Measurements from ENCODE around the gene ZNF335.
"Not testable (repeated sequence)": the region's sequence is repeated elsewhere in the genome, so short reads cannot be mapped to it uniquely, and the experiment has no call there.

Gene ZNF335

GRCh38 chr20:45999557-46000261, 27.7 kb upstream of the ZNF335 start:
- no peak for FAIRE-seq
- no peak for TF ChIP-seq POLR2AphosphoS5 (IDR thresholded peaks at IDR 0.05; ENCODE audit: low read depth, low read length)
- no peak for TF ChIP-seq TAF1 (IDR thresholded peaks at IDR 0.05; ENCODE audit: borderline replicate concordance, low read depth, low read length)
- no peak for TF ChIP-seq POLR2A (IDR thresholded peaks at IDR 0.05; ENCODE audit: low read depth, low read length)

GRCh38 chr20:45998761-45999160, 26.8 kb upstream of the ZNF335 start:
- FAIRE-seq (peak; percentile 65), DNase-seq (ENCODE audit: insufficient read length) (no peak)
- no peak for TF ChIP-seq POLR2A (IDR thresholded peaks at IDR 0.05; ENCODE audit: low read depth, low read length)
- no peak for TF ChIP-seq TAF1 (IDR thresholded peaks at IDR 0.05; ENCODE audit: borderline replicate concordance, low read depth, low read length)
- TF ChIP-seq POLR2AphosphoS5 (IDR thresholded peaks at IDR 0.05; ENCODE audit: low read depth, low read length): no peak

More at GRCh38 chr20:45999557-46000261, 27.7 kb upstream of the ZNF335 start:
- no peak for DNase-seq (ENCODE audit: insufficient read length)

- TF ChIP-seq POLR2A (IDR thresholded peaks at IDR 0.05; ENCODE audit: low read depth, low read length) (no peak), TAF1 (IDR thresholded peaks at IDR 0.05; ENCODE audit: borderline replicate concordance, low read depth, low read length) (no peak), POLR2AphosphoS5 (IDR thresholded peaks at IDR 0.05; ENCODE audit: low read depth, low read length) (no peak)
- FAIRE-seq (no peak), DNase-seq (ENCODE audit: insufficient read length) (no peak)
Measured at GRCh38 chr20:45998337-45998736, 26.3 kb upstream of the ZNF335 start.

- TF ChIP-seq POLR2AphosphoS5 (IDR thresholded peaks at IDR 0.05; ENCODE audit: low read depth, low read length) (no peak), TAF1 (IDR thresholded peaks at IDR 0.05; ENCODE audit: borderline replicate concordance, low read depth, low read length) (no peak), POLR2A (IDR thresholded peaks at IDR 0.05; ENCODE audit: low read depth, low read length) (no peak)
- no peak for FAIRE-seq
Measured at GRCh38 chr20:45997187-45997586, 25.2 kb upstream of the ZNF335 start.

GRCh38 chr20:45995495-45996097, 23.6 kb upstream of the ZNF335 start:
- FAIRE-seq; DNase-seq (ENCODE audit: insufficient read length): not testable (repeated sequence)

More at GRCh38 chr20:45997187-45997586, 25.2 kb upstream of the ZNF335 start:
- DNase-seq (ENCODE audit: insufficient read length): no peak

- DNase-seq (ENCODE audit: insufficient read length): no peak
- no peak for FAIRE-seq
- TF ChIP-seq POLR2AphosphoS5 (IDR thresholded peaks at IDR 0.05; ENCODE audit: low read depth, low read length) (no peak), POLR2A (IDR thresholded peaks at IDR 0.05; ENCODE audit: low read depth, low read length) (no peak), TAF1 (IDR thresholded peaks at IDR 0.05; ENCODE audit: borderline replicate concordance, low read depth, low read length) (no peak)
Measured at GRCh38 chr20:45994761-45995493, 22.9 kb upstream of the ZNF335 start.

GRCh38 chr20:45993197-45993951, 21.4 kb upstream of the ZNF335 start:
- no peak for DNase-seq (ENCODE audit: insufficient read length)

GRCh38 chr20:45991616-45992015, 19.6 kb upstream of the ZNF335 start:
- FAIRE-seq (no peak), DNase-seq (ENCODE audit: insufficient read length) (no peak)
- no peak for TF ChIP-seq TAF1 (IDR thresholded peaks at IDR 0.05; ENCODE audit: borderline replicate concordance, low read depth, low read length)
- no peak for TF ChIP-seq POLR2AphosphoS5 (IDR thresholded peaks at IDR 0.05; ENCODE audit: low read depth, low read length)
- no peak for TF ChIP-seq POLR2A (IDR thresholded peaks at IDR 0.05; ENCODE audit: low read depth, low read length)

More at GRCh38 chr20:45993197-45993951, 21.4 kb upstream of the ZNF335 start:
- no peak for FAIRE-seq
- TF ChIP-seq POLR2A (IDR thresholded peaks at IDR 0.05; ENCODE audit: low read depth, low read length) (no peak), TAF1 (IDR thresholded peaks at IDR 0.05; ENCODE audit: borderline replicate concordance, low read depth, low read length) (no peak), POLR2AphosphoS5 (IDR thresholded peaks at IDR 0.05; ENCODE audit: low read depth, low read length) (no peak)

- FAIRE-seq; DNase-seq (ENCODE audit: insufficient read length): not testable (repeated sequence)
Measured at GRCh38 chr20:45988830-45989229, 16.8 kb upstream of the ZNF335 start.

GRCh38 chr20:45987108-45987780, 15.2 kb upstream of the ZNF335 start:
- peak; percentile 77 for DNase-seq (ENCODE audit: insufficient read length)

GRCh38 chr20:45985573-45985972, 13.6 kb upstream of the ZNF335 start:
- FAIRE-seq: no peak
- TF ChIP-seq POLR2AphosphoS5 (IDR thresholded peaks at IDR 0.05; ENCODE audit: low read depth, low read length) (no peak), TAF1 (IDR thresholded peaks at IDR 0.05; ENCODE audit: borderline replicate concordance, low read depth, low read length) (no peak), POLR2A (IDR thresholded peaks at IDR 0.05; ENCODE audit: low read depth, low read length) (no peak)
- DNase-seq (ENCODE audit: insufficient read length): no peak

More at GRCh38 chr20:45987108-45987780, 15.2 kb upstream of the ZNF335 start:
- peak; percentile 92 for FAIRE-seq
- TF ChIP-seq POLR2AphosphoS5 (IDR thresholded peaks at IDR 0.05; ENCODE audit: low read depth, low read length): no peak
- no peak for TF ChIP-seq TAF1 (IDR thresholded peaks at IDR 0.05; ENCODE audit: borderline replicate concordance, low read depth, low read length)
- no peak for TF ChIP-seq POLR2A (IDR thresholded peaks at IDR 0.05; ENCODE audit: low read depth, low read length)
